Heart left ventricle (tissue), 13 donors: ENCODE measurements around the gene REEP3.

Source experiments
- CTCF ChIP-seq, 12 donors: fragments of 200-600 bp; sonication (generic) in 4 of 12; IDR thresholded peaks; one replicate each; pipeline versions ENCODE4 v1.5.0 to v1.8.0; 2018 to 2022; ENCODE audit warnings: antibody characterized with exemption in 12 of 12, mild to moderate bottlenecking in 5 of 12
- POLR2A ChIP-seq, 2 donors: fragments of 450-650 bp; IDR thresholded peaks; one replicate each; pipeline ENCODE4 v1.6.1; 2017; ENCODE audit warnings: antibody characterized with exemption in 2 of 2, mild to moderate bottlenecking in 2 of 2, moderate library complexity in 2 of 2
- donor health status: ischemic (EF 13 %, LVEDD 7.1; RV severe dilation, severe dysfunction).
- donor health status: DM: no; HTN: yes; CAD: no.
- donor health status: DM: no; HTN: no; CAD: no.
- donor health status: ischemic (EF 25% LVEDD 6.9; RV normal size, moderate dysfunction).
- donor health status: ischemic (EF 25% LVEDD 5.7; RV mildly dilated, moderate dysfunction).
- donor health status: ischemic (EF 35%, LVEDD 5.7; RV mildly dilated, moderate dysfunction).
- donor health status: nonischemic (EF 11% LVEDD 7.7; RV severe dilation, severe dysfunction).
- donor health status: DM: yes; HTN: yes; CAD: no.
- donor health status: PGD.
- donor health status: ischemic (EF 29% LVEDD 5.4; RV normal size, mild dysfunction).
- donor health status: nonischemic (EF 23%, LVEDD 6.1; RV moderate dilation, normal function).

GRCh38 chr10:63496561-63496960 is 24.6 kb upstream of the REEP3 start:
- TF ChIP-seq CTCF (IDR thresholded peaks at IDR 0.05) (no peak), POLR2A (IDR thresholded peaks at IDR 0.05) (no peak)
